ENCODE data around the gene CMC1. TPM values are rescaled to one million over a fixed set of nuclear protein-coding genes. Genes with fewer than 3 reads are reported as not detected.

CMC1 gene
- polyA plus RNA-seq, 3 donors: 13.2 to 43.9 (median 40.5) TPM

DNA sequence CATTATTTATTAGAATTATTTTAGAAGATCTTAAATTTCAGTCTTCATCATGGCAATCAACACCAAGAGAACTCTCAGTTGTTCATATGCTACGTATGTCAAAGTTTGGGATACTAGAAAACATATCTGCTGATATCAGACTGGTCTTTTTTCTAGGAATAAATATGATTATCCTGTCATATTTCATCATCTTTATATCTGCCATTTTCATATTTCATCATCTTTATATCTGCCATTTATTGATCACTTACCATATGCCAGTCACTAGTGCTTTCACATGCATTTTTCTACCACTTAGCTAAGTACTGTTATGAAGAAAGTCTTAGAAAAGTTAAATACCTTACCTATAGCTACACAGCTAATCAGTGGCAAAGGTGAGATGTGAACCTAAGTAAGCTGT, 104.3 kb downstream of the CMC1 start:
- peaks cover 0 to 1% (median 1%) of the 10 kb centered on the region in 3 donors for H3K27me3 Mint-ChIP-seq (ENCODE audit: low read depth in 3 of 3)
- no CpG with 5 or more reads among the region's 1 CpG for WGBS (ENCODE audit: insufficient coverage)
- peaks cover 45 to 69% of the 10 kb centered on the region in 2 donors for H3K4me1 ChIP-seq (ENCODE audit: control insufficient read depth in 1 of 2, insufficient read depth in 2 of 2, low read length in 2 of 2)
- no peaks in the 10 kb centered on the region for H4K20me1 ChIP-seq (ENCODE audit: insufficient read depth, low read length)
- DNase-seq: no peak
- peak overlapping the region; percentile 80 for H3K4me2 ChIP-seq (replicated peaks; ENCODE audit: extremely low read depth, low read length, poor library complexity, severe bottlenecking)
- peaks cover 84% of the 10 kb centered on the region for H3K79me2 ChIP-seq (ENCODE audit: insufficient read depth, low read length)
- H3K9me3 Mint-ChIP-seq: peaks cover 0 to 9% (median 0%) of the 10 kb centered on the region in 7 donors
- no peak overlapping the region for H2AFZ ChIP-seq (ENCODE audit: insufficient read depth, low read depth, low read length, poor library complexity, severe bottlenecking)
- peak overlapping the region in 1 of 3 experiments; percentile 94 for H3K4me3 ChIP-seq (replicated peaks in 1 of 3; ENCODE audit: low read depth in 2 of 3, low read length in 3 of 3)
- H3K27ac ChIP-seq (ENCODE audit: low read depth in 1 of 2, low read length in 2 of 2): peak overlapping the region in 1 of 2 donors; percentile 100
- H3K27ac Mint-ChIP-seq: peak overlapping the region in 2 of 7 donors; percentile 2 to 99
- no peak overlapping the region for H3K4me3 Mint-ChIP-seq
- no peaks in the 10 kb centered on the region for H3K27me3 ChIP-seq (ENCODE audit: control insufficient read depth in 2 of 2, insufficient read depth in 2 of 2, low read length in 2 of 2)
- intact Hi-C loops (cut with micrococcal nuclease): loop anchor here in 1 of 2 donors (5.0 kb wide), 2 partner anchors 98 to 863 kb away; partner anchors contain the start of gene SLC4A7
- peaks cover 56% of the 10 kb centered on the region for H3K4me1 Mint-ChIP-seq
- peaks cover 7 to 9% of the 10 kb centered on the region in 2 donors for H3K36me3 Mint-ChIP-seq
- TF ChIP-seq, protein P1, sequence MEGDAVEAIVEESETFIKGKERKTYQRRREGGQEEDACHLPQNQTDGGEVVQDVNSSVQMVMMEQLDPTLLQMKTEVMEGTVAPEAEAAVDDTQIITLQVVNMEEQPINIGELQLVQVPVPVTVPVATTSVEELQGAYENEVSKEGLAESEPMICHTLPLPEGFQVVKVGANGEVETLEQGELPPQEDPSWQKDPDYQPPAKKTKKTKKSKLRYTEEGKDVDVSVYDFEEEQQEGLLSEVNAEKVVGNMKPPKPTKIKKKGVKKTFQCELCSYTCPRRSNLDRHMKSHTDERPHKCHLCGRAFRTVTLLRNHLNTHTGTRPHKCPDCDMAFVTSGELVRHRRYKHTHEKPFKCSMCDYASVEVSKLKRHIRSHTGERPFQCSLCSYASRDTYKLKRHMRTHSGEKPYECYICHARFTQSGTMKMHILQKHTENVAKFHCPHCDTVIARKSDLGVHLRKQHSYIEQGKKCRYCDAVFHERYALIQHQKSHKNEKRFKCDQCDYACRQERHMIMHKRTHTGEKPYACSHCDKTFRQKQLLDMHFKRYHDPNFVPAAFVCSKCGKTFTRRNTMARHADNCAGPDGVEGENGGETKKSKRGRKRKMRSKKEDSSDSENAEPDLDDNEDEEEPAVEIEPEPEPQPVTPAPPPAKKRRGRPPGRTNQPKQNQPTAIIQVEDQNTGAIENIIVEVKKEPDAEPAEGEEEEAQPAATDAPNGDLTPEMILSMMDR (IDR thresholded peaks at IDR 0.05): no peak
- H3K9me3 ChIP-seq (replicated peaks in 1 of 2; ENCODE audit: control insufficient read depth in 1 of 2, insufficient read depth in 1 of 2, low read length in 2 of 2): no peaks in the 10 kb centered on the region
- no peak overlapping the region for H3K9ac ChIP-seq (ENCODE audit: insufficient read depth, low read length, poor library complexity, severe bottlenecking)
- H3K36me3 ChIP-seq (replicated peaks in 1 of 2; ENCODE audit: control insufficient read depth in 1 of 2, insufficient read depth in 2 of 2, low read length in 2 of 2): no peaks in the 10 kb centered on the region

DNA sequence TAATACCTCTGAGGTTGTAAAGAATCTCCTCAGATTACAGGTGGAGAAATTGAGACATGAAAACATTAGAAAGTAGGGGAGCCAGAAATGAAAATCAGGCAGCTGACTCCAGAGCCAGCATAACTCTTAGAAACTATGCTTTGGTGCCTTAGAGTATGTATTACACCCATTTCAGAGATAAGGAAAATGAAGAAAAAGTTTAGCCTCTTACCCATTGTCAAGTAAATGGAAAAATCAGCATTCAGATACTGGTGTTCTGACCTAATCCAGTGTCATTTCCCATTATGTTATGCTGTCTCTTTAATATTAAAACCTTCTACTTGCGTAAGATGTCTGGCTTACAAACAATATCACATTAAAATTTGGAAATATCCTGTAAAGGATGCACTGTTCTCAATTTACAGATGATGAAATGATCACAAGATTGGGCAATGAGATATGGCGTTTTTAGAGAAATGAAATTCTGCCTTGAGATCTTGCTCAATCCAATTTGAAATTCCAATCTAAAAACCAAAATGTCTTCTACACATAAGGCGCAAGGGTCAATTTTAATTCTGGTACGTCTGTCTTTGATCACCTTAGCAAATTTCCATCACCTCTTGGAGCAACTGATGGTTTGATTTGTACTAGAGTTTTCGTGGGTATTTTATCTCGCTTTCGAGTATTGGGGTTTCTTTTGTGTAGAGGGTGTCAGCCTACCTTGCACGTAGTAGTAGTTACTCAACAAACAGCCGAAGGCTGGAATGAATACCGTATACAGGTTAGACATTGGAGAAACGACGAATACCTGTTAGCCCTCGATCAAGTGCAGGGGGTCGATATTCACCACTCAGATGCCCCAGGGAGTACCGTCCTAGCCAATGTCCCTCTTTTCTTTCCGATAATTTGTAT, 106.2 kb downstream of the CMC1 start:
- H3K9me3 Mint-ChIP-seq: peaks cover 2 to 24% (median 13%) of the 10 kb centered on the region in 7 donors
- Histone ChIP-seq H3K4me3 (replicated peaks in 1 of 3; ENCODE audit: low read depth in 2 of 3, low read length in 3 of 3) (peak overlapping the region; percentile 86 to 99 (median 94)), H4K20me1 (ENCODE audit: insufficient read depth, low read length) (no peaks in the 10 kb centered on the region), H3K4me1 (ENCODE audit: control insufficient read depth in 1 of 2, insufficient read depth in 2 of 2, low read length in 2 of 2) (peaks cover 35 to 61% of the 10 kb centered on the region in 2 donors), H3K79me2 (ENCODE audit: insufficient read depth, low read length) (peaks cover 82% of the 10 kb centered on the region), H2AFZ (ENCODE audit: insufficient read depth, low read depth, low read length, poor library complexity, severe bottlenecking) (peak overlapping the region; percentile 24), H3K36me3 (replicated peaks in 1 of 2; ENCODE audit: control insufficient read depth in 1 of 2, insufficient read depth in 2 of 2, low read length in 2 of 2) (peaks cover 0 to 15% of the 10 kb centered on the region in 2 donors), H3K4me2 (replicated peaks; ENCODE audit: extremely low read depth, low read length, poor library complexity, severe bottlenecking) (peak overlapping the region; percentile 80), H3K27me3 (ENCODE audit: control insufficient read depth in 2 of 2, insufficient read depth in 2 of 2, low read length in 2 of 2) (no peaks in the 10 kb centered on the region), H3K9ac (ENCODE audit: insufficient read depth, low read length, poor library complexity, severe bottlenecking) (peak overlapping the region; percentile 97), H3K27ac (ENCODE audit: low read depth in 1 of 2, low read length in 2 of 2) (peak overlapping the region; percentile 100), H3K9me3 (replicated peaks in 1 of 2; ENCODE audit: control insufficient read depth in 1 of 2, insufficient read depth in 1 of 2, low read length in 2 of 2) (peaks cover under 1 to 14% of the 10 kb centered on the region in 2 donors)
- H3K36me3 Mint-ChIP-seq: peaks cover 20 to 24% of the 10 kb centered on the region in 2 donors
- H3K27me3 Mint-ChIP-seq (ENCODE audit: low read depth in 3 of 3): peaks cover 0 to 2% (median 1%) of the 10 kb centered on the region in 3 donors
- H3K4me3 Mint-ChIP-seq: peak overlapping the region; percentile 89 to 94
- intact Hi-C loops (cut with micrococcal nuclease): loop anchor here in 1 of 2 donors (2.0 to 5.0 kb wide), 3 partner anchors 15 to 865 kb away; partner anchors contain the start of gene SLC4A7
- 6% methylated on average over 8 of the region's 16 CpGs for WGBS (ENCODE audit: insufficient coverage)
- TF ChIP-seq, protein P1 (IDR thresholded peaks at IDR 0.05): no peak
- peaks cover 44% of the 10 kb centered on the region for H3K4me1 Mint-ChIP-seq
- DNase-seq: peak; percentile 89 to 96 (median 93)
- H3K27ac Mint-ChIP-seq: peak overlapping the region; percentile 98 to 100 (median 100)
